NCI-H1417 (cell line): ENCODE measurements around the gene FAM83E.
"Not testable (repeated sequence)": the region's sequence is repeated elsewhere in the genome, so short reads cannot be mapped to it uniquely, and the experiment has no call there.

Source experiments
- DNase-seq, 3 experiments: peaks; one replicate each; lab custom pipeline; 2025; lab: John Stamatoyannopoulos, UW

Gene FAM83E

GRCh38 chr19:48611872-48612271 lies 3.0 kb downstream of the FAM83E start:
- no peak for DNase-seq

- no peak for DNase-seq
Observed at GRCh38 chr19:48609571-48610108, 5.2 kb downstream of the FAM83E start.

GRCh38 chr19:48608798-48609263 lies 6.0 kb downstream of the FAM83E start:
- peak; percentile 15 to 68 (median 40) for DNase-seq

- no peak for DNase-seq
Observed at GRCh38 chr19:48607359-48607755, 7.5 kb downstream of the FAM83E start.

GRCh38 chr19:48606463-48607358 lies 8.2 kb downstream of the FAM83E start, which contains the start of gene SPACA4:
TSS of gene SPACA4 (plus strand) at chr19:48606742. CDS start at chr19:48606979, 237 bp downstream.
- DNase-seq, result no peak

GRCh38 chr19:48603850-48604249 lies 11.0 kb downstream of the FAM83E start:
- DNase-seq, result no peak

GRCh38 chr19:48603449-48603848 lies 11.4 kb downstream of the FAM83E start:
- no peak for DNase-seq

- DNase-seq, result no peak
Observed at GRCh38 chr19:48603001-48603400, 11.9 kb downstream of the FAM83E start.

GRCh38 chr19:48600679-48601417 lies 14.0 kb downstream of the FAM83E start:
- DNase-seq, result no peak

GRCh38 chr19:48598996-48599700 lies 15.7 kb downstream of the FAM83E start:
- DNase-seq, result no peak

GRCh38 chr19:48596679-48597465 lies 18.0 kb downstream of the FAM83E start:
- DNase-seq, result no peak

- DNase-seq, result no peak
Observed at GRCh38 chr19:48596237-48596636, 18.6 kb downstream of the FAM83E start.

- no peak for DNase-seq
Observed at GRCh38 chr19:48595833-48596232, 19.0 kb downstream of the FAM83E start.

- no peak for DNase-seq
Observed at GRCh38 chr19:48595171-48595570, 19.7 kb downstream of the FAM83E start.

GRCh38 chr19:48591021-48591420 lies 23.9 kb downstream of the FAM83E start:
- DNase-seq, result no peak

- peak; percentile 65 to 89 (median 82) for DNase-seq
Observed at GRCh38 chr19:48588670-48589401, 26.0 kb downstream of the FAM83E start.

- no peak for DNase-seq
Observed at GRCh38 chr19:48587387-48587786, 27.5 kb downstream of the FAM83E start.

- no peak for DNase-seq
Observed at GRCh38 chr19:48582168-48582567, 32.7 kb downstream of the FAM83E start.

GRCh38 chr19:48578891-48579290 lies 36.0 kb downstream of the FAM83E start:
- no peak for DNase-seq

GRCh38 chr19:48577908-48578307 lies 37.0 kb downstream of the FAM83E start:
- DNase-seq, result not testable (repeated sequence)
